Body of pancreas (tissue), 4 donors: ENCODE data around the gene CD44.

Experiments used
- POLR2A ChIP-seq, 3 donors: fragments of 450-650 bp; IDR thresholded peaks; one replicate each; pipeline ENCODE4 v1.6.1; 2016; ENCODE audit warnings: antibody characterized with exemption in 3 of 3, mild to moderate bottlenecking in 2 of 3
- TF ChIP-seq, protein P1 (sequence below), 7 experiments: fragments of 450-650 bp in 4 of 7; fragments of 200-600 bp in 3 of 7; sonication (generic) in 3 of 7; IDR thresholded peaks; one replicate each; pipeline ENCODE4 v1.5.1; 2016 to 2019; ENCODE audit warnings: antibody characterized with exemption in 7 of 7

GRCh38 chr11:35275786-35276170 lies 136.8 kb downstream of the CD44 start:
- TF ChIP-seq, protein P1, sequence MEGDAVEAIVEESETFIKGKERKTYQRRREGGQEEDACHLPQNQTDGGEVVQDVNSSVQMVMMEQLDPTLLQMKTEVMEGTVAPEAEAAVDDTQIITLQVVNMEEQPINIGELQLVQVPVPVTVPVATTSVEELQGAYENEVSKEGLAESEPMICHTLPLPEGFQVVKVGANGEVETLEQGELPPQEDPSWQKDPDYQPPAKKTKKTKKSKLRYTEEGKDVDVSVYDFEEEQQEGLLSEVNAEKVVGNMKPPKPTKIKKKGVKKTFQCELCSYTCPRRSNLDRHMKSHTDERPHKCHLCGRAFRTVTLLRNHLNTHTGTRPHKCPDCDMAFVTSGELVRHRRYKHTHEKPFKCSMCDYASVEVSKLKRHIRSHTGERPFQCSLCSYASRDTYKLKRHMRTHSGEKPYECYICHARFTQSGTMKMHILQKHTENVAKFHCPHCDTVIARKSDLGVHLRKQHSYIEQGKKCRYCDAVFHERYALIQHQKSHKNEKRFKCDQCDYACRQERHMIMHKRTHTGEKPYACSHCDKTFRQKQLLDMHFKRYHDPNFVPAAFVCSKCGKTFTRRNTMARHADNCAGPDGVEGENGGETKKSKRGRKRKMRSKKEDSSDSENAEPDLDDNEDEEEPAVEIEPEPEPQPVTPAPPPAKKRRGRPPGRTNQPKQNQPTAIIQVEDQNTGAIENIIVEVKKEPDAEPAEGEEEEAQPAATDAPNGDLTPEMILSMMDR (IDR thresholded peaks at IDR 0.05) = no peak
- no peak for TF ChIP-seq POLR2A (IDR thresholded peaks at IDR 0.05)
